IPS-NIHi7 (cell line): ENCODE results near the gene VAC14.
"Not testable (repeated sequence)": the region's sequence is repeated elsewhere in the genome, so short reads cannot be mapped to it uniquely, and the experiment has no call there.

ENCODE experiments used
- DNase-seq: peaks from one replicate; pipeline ENCODE4 v3.0.0; 2012; ENCODE audit warnings: mixed read lengths; ENCODE audit errors: extremely low spot score

The VAC14 gene

DNA sequence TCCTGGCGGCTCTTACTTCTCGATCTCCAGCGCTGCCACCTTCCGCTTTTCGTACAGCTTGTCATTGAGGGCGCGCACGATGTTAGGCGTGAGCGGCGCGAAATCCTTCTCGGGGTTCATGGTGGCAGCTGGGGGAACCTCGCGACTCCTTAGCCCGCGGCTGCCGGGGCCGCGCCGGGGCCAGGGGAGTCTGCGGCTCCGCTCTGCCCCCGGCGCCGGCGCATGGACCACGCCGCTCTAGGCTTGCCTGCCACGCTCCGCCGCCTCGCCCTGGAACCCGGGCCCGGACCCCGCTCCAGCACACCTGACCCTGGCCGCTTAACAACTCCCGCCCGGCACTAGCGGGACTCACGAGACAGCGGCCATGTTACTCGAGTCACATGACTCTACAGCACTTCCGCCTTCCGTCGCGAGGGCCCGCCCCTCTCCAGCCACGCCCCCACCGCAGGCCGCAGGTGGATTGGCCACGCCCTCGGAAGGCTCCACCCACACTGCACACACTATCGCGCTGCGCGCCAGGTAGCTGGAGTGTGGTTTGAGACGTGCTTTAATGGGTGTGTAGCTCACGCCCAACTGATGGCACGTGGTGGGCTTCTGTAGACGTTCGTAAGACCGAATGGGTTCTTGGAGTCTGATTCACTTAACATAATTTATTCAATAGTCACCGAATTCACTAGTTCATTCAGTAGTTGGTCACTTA lies at the start of gene VAC14:
TSS of gene VAC14 (minus strand) at position 378 of the 700 bp plus-strand sequence. CDS start at position 120, 258 bp downstream.
- DNase-seq, result peak; percentile 99

DNA sequence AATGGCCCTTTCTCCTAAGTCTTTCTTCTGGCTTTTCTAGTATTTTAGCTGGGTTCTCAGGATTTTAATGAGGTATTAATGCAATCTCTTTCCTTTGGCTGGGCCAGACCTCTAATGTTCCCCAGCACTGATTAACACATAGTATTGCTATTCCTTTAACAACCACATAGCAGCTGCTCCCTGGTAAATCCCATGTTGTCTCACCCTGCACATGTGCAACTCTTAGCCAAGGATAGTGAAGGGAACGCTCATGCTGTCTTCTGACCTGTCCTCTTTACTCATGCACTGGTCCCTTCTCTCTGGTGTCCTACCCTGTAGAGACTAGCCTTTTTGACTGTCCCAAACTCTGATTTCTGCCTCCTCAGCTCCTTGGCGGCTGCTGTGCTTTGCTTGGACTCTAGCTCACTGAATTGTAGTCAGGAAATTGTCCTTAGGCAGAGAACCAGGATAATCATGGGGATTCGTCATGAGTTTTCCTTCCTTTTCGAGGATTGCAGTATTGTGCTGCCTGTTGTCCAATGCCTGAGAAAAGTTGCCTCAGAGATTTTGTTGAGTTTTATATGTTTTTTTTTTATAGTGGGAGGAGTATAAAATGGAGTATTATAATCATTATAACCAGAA lies 22.6 kb upstream of the VAC14 start:
- not testable (repeated sequence) for DNase-seq

DNA sequence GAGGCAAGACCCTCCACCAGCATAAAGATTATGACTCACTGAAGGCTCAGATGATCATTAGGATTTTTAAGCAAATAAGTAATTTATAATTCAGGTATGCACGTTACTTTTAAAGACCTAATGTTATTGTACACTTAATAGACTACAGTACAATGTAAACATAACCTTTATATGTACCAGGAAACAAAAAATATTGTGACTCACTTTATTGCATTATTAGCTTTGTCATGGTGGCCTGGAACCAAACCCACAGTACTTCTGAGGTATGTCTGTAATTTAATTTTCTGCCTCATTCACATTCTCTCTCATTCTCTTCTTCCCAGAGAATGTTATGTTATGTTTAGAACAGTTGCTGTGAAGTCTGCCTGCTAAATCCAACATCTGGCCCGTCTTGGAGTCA lies 21.8 kb upstream of the VAC14 start:
- DNase-seq, result not testable (repeated sequence)

DNA sequence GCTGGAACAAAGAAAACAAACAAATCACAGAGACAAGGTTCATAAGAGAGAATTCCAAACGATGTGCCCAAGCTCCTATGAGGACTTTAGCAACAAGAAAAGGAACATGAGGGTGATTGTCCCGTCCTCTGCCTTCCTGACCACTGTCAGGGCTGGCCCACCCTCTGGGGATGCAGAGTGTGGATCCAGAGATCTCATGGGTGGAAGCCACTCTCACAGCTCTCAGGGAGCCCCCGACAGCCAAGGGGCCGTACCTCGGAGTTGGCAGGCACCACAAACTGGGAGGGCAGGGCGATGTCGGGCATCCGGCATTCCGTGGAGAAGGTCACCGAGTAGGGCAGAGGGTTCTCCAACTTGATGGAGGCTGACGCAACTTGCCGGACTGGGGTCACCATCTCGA lies 17.1 kb upstream of the VAC14 start:
- DNase-seq, result not testable (repeated sequence)

DNA sequence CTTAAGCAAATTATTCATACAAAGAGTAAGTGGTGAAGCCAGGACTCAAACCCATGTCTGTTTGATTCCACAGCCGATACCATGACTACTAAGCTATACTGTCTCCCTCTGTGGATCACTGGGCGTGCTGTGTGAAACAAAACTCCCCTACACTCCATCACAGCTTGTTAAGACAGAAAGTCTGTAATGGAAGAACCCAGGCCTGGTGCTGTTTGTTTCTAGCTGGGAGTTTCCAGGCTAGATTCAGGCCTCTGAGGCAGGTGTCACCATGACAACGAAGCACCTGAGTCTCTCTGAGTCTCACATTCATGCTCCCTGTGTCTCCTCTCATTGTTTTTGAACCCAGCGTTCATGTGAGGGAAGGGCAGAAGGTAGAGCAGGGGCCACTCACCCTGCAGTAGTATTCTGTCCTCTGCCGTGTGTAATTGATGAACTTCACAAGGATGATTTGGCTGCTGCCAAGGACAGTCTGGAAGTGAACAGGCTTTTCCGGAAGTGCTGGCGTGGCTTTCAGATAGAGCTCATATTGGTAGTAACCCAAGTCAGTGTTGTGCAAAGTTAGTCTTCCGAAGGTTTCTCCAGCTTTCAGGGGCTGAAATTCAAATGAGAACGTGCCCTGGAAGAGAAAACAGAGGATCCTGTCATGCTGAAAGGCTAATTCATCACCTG lies 8.6 kb upstream of the VAC14 start:
- no peak for DNase-seq

DNA sequence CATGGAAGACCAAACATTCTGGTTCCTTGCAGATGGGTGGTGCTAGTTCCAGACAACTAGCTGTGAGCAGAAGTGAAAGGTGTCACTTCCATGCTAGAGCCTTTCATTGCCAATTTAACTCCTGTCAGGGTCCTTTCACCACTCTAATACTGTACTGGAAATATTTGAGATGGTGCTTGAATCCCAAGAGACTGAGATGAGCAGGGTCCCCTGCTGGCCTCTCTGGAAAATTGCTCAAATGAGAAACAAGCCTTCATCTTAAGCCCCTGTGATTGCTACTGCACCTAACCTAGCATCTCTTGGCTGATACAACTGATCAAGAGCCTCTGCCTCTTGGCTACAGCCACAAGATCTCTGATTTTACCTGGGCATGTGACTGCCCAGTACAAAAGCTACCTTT lies 7.4 kb upstream of the VAC14 start:
- DNase-seq, result no peak

DNA sequence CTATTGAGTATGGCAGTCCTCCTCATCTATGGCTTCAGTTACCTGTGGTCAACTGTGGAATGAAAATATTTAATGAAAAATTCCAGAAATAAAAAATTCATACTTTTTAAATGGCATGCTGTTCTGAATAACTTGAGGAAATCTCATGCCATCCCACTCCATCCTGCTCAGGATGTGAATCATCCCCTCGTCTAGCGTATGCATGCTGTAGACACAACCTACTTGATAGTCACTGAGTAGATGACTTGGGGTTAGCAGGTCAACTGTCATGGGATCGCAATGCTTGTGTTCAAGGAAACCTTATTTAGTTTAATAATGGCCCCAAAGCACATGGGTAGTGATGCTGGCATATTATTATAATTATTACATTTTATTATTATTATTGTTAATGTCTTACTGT lies 4.8 kb upstream of the VAC14 start:
- DNase-seq, result no peak

DNA sequence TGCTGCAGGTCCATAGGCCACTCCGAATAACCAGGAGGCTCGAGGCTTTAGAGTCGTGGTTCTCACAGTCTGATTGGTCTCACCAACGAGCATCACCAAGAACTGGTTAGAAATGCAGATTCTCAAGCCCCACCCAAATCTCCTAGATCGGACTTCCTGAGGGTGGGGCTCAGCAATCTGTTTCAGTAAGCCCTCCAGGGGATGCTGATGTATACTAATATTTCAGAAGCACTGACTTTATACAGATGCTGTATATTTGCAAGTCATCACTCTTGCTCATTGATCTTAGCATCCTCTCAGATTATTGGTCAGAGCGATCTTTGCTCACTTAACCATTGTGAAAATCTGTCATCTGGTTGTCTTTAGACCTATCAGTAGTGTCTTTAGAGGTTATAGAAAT lies 4.4 kb upstream of the VAC14 start:
- DNase-seq, result no peak

DNA sequence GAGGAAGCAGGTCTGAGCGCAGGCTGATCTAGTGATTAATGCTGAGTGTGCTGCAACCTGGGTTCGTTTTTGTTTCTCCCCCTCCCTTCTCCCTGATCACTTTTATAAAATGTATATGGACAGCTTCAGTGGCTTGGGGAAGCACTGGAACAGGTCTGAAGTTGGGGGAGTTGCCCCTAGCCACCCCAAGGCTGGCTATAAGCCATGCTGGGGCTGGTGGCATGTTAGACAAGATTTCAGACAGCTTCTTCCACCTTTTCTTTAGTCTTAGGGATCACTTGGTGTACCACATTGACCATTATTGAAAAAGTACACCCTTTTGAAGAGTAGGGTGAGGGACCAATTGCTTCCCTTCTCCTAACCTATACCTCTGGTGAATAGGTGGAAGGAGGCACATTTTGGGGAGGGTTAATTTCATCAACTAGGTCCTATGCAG lies 3.8 kb upstream of the VAC14 start:
- no peak for DNase-seq

DNA sequence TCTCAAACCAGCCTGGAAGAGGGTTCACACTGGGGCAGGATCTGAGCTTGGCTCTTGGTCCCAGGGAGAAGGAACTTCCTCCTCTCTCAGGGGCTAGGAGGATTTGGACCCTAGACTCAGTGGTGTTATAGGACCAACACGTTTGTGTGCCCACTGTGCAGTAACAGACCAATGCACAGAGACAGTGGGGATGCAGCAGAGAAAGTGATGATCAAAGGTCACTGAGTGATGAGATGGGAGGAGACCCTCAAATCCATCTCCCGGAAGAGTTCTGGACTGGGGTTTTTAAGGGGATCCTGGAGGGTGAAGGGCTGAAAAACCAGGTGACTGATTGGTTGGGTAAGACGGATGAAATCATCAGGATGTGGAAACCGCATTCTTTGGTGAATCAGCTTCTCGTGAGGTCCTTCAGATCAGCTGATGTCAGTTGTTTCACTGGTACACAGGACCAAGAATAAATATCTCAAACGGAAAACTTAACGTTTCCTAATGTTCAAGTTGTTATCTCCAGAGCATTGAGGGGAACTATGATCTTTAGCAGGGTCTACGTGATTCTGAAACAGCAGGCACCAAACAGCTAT lies 3.3 kb upstream of the VAC14 start:
- DNase-seq, result no peak

DNA sequence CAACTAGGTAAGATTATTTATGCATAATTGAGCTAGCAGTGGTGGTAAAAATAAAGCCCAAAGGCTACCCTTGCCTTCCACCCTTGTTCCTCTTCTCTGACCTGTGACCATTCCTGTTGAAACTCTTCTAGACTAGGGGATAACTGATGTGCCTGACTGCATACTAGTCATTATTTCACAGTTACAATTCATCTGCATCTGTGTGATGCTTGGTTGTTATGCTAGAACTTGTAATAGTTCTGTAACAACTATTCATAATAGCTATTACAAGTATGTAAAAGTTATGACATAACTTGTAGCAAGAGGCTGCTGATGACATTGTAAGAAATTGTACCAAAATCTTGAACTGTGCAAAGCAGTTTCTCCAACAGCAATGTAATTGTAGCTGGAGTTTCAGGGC lies 2.4 kb upstream of the VAC14 start:
- DNase-seq, result no peak

DNA sequence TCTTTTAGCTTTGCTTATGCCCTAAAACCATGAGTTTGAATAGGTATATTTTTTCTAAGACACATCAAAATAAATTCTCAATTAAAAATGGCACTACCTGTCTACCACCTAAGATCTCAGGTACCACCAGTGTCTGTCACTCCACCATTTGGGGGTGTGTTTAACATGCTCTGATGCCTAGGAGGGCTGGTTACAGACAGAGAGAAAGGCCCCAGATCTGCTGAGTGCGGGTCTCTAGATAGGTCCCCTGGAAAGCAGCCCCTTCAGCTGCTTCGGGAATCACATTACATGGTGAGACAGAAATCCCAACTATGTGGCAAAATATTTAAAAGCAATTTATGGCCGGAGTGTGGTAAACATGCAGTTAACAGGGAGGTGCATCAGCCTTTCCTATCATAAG lies 653 bp upstream of the VAC14 start:
- no peak for DNase-seq

DNA sequence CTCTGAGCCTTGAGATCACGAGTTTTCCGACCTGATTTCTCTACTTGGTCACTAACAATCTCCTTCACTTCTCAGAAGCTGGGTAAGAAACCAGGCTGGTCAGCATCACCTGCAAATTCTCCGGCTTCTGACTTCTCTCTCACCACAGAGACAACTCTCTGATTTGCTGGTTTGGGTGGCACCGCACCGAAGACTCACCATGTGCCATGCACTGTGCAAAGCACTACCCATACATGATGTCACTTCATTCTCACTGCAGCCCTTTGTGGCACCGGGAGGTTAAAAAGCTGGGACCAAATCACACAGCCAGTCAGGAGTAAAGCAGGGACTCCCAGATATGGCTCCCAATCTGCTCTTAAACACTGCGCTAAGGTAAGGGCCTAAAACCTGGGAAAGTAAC lies 647 bp downstream of the VAC14 start:
- no peak for DNase-seq

DNA sequence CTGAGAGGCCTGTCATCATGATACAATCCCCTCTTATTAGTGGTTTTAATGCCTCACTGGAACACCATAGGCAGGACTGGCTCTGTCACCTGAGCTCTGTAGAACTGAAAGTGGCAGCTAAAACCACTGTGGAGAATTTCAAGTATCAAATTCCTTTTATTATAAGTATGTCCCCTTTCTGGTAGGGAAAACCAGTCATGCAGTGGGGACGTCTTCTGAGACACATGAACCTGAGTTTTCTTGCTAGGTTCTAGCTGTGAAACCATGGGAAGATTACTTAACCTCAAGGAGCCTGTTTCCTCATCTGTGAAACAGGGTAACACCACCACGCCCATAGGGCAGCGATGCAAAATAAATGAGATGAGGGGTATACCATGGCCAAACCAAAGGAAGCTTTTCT lies 4.7 kb downstream of the VAC14 start:
- no peak for DNase-seq

DNA sequence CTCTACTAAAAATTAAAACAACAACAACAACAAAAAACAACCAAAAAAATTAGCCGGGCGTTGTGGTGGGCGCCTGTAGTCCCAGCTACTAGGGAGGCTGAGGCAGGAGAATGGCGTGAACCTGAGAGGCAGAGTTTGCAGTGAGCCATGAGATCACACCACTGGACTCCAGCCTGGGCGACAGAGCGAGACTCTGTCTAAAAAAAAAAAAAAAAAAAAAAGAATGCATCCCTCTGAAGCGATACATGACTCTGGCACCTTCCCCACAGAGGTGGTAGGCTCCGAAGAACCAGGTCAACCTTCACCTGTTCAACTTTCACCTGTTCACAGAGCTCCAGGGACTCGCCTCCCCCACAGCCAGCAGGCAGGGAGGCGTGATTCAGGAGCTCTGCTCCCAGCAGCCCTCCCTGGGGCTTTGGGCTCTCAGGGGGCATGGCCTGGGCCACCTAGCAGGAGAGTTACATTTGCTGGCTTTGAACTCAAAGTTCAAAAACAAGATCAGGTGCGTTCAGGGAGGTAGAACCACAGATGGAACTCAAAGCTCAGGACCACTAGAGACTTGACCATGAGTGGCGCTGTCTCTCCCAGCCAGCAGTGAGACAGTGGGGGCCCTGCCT lies 5.6 kb downstream of the VAC14 start:
- no peak for DNase-seq

DNA sequence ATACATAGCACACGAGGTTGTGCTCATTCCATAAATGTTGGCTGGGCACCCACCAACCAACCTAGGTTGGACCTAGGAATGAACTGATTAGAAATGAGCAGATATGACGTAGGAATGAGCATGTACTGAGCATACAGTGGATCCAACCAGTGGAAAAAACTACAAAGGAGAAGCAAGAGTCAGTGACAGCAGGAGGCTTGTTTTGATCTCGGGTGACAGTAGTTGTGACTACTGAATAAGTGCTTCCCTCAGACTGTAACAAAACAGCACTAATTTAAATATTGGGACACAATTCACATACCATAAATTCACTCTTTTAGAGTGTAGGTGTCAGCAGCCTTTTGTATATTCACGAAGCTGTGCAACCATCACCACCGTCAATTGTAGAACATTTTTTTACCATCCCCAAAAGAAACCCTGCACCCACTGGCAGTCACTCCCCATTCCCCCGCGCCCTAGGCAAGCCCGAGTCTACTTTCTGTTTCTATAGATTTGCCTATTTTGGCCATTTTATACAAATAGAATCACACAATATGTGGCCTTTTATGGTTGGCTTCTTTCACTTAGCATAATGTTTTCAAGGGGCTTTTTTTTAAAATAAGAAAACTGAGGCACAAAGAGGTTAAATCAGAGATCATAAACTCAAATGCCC lies 7.0 kb downstream of the VAC14 start:
- DNase-seq, result no peak

DNA sequence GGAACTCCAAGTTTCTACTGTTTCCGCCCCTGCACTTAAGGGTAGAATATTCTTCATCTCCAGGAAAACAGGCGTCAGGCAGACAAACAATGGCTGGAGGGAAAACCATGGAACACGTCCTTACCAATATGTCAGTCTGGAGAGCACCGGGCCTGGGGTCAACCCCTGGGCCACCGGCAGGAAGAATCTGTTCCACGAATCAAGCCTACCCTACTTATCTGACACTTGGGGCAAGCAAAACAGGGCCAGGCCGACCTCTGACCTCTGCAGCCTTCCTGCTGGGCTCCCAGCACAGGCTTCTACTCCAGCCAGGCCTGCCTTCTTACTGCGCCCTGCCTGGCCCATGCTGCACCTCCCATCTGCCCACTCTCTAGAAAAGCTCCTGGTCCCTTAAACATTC lies 10.1 kb downstream of the VAC14 start:
- DNase-seq, result no peak

DNA sequence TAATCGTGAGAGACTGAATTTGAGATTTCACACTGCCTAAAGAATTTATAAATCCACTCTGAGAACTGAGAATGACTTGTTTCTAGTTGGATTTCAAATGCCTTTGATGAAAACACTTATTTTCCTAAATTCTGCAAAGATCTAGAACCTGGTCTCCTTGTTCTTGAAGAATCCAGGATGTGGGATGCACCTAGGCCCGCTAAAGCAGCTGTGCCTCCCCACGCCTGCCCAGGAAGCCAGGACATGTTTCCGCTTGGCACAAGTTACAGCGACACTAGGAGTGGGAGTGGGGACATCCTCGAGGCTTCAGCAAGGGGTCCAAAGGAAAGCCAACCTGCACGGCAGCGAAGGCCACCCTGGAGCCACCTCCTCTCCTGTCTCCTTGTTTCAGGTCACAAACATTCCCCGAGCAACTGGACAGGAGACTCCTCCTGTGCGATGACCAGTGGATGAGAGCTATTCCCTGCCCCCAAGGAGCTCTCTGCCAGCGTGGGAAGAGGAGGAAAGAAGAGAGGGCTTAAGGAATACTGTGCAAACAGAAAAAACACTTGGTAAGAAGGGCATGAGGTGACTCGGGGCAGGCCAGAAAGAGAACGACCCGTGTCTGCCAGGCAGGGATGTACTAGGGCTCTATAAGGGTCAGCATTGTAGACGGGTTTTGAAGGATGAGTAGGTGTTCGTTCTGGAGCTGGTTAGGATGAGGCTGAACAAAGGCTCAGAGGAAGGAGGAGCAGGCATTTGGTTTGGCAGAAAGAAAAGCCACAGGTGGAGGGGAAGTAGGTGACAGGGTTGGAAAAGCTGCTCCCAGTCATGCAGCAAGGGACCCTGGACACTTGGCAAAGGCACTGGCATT lies 11.1 kb downstream of the VAC14 start:
- DNase-seq, result no peak

DNA sequence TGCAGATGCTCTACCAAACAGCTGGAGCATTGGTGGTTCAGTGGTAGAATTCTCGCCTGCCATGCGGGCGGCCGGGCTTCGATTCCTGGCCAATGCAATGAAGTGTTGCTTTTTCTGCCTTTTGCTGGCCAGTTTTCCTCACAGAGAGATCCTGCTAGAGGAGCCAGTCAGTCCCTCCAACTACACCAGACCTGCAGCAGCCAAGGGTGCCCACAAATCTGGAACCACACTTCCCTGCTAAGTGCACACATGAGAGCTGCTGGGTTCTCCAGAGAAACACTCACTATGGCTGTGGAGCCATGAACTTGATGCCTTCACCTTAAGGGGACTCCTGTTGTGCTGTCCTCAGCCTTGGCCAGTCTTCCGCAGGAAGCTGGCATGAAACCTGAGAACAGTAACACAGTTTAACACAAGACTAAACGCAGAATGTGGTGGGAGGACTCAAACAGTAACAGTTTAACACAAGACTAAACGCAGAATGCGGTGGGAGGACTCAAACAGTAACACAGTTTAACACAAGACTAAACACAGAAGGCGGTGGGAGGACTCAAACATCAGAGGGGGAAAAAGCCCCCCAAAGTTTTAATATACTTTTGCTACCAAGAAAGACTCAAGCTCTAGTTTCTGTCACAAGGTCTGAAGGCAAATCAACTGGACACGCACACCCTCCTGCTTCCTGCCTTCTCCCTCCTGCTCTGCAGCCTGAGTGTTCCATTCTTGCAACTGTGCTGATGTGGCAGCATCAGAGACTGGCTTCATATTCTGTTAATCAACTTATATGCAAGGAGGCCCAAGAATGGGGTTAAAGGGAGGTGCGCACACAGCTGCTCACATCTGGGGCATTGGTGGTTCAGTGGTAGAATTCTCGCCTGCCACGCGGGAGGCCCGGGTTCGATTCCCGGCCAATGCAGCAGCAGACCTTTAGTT lies 12.0 kb downstream of the VAC14 start:
- DNase-seq, result no peak
